HepG2 (cell line): Measurements from ENCODE around the gene BIRC5. TPM values are rescaled to one million over a fixed set of nuclear protein-coding genes. Genes with fewer than 3 reads are reported as not detected.

Experiments used
- ARHGAP35 ChIP-seq: sonication (generic); formaldehyde crosslinking; IDR thresholded peaks from 2 replicates; pipeline ENCODE4 v1.9.0; 2022; ENCODE audit warnings: mild to moderate bottlenecking, inconsistent platforms, moderate library complexity, missing genetic modification reagents, borderline replicate concordance
- ESRRA ChIP-seq: sonication (generic); formaldehyde crosslinking; IDR thresholded peaks from 2 replicates; pipeline ENCODE4 v1.5.1; 2020; ENCODE audit warnings: mild to moderate bottlenecking, low read depth, missing genetic modification reagents
- GATA4 ChIP-seq: sonication (generic); IDR thresholded peaks from 2 replicates; pipeline ENCODE4 v1.6.1; 2016; ENCODE audit warnings: antibody characterized with exemption, low read depth, borderline replicate concordance
- HDAC2 ChIP-seq: sonication (generic); formaldehyde crosslinking; IDR thresholded peaks from 2 replicates; pipeline ENCODE4 v1.4.0; 2020; ENCODE audit warnings: missing genetic modification reagents
- KDM5B ChIP-seq: sonication (generic); formaldehyde crosslinking; IDR thresholded peaks from 2 replicates; pipeline ENCODE4 v1.4.0; 2020; ENCODE audit warnings: missing genetic modification reagents, mild to moderate bottlenecking, borderline replicate concordance
- MEF2D ChIP-seq: sonication (generic); formaldehyde crosslinking; IDR thresholded peaks from 2 replicates; pipeline ENCODE4 v1.5.1; 2020; ENCODE audit warnings: mild to moderate bottlenecking, missing genetic modification reagents
- PCBP1 ChIP-seq: fragments of 200-400 bp; formaldehyde crosslinking; IDR thresholded peaks from 2 replicates; pipeline ENCODE4 v1.6.1; 2017; ENCODE audit warnings: mild to moderate bottlenecking, low read depth, low read length, borderline replicate concordance
- PRPF4 ChIP-seq: fragments of 200-400 bp; formaldehyde crosslinking; IDR thresholded peaks from 2 replicates; pipeline ENCODE4 v1.6.1; 2016; ENCODE audit warnings: low read length, low read depth; ENCODE audit not compliant: poor library complexity, severe bottlenecking
- RAD51 ChIP-seq: fragments of 450-650 bp; IDR thresholded peaks from 2 replicates; pipeline ENCODE4 v1.6.1; 2016; ENCODE audit warnings: borderline replicate concordance
- ZMYM4 ChIP-seq: sonication (generic); formaldehyde crosslinking; IDR thresholded peaks from 2 replicates; pipeline ENCODE4 v1.8.1; 2023; ENCODE audit warnings: mild to moderate bottlenecking, missing genetic modification reagents
- ZNF274 ChIP-seq: sonication (generic); formaldehyde crosslinking; IDR thresholded peaks from 2 replicates; pipeline ENCODE4 v1.5.1; 2020; ENCODE audit warnings: mild to moderate bottlenecking, missing genetic modification reagents
- ZNF883 ChIP-seq: sonication (generic); formaldehyde crosslinking; IDR thresholded peaks from 2 replicates; pipeline ENCODE4 v1.5.1; 2020; ENCODE audit warnings: mild to moderate bottlenecking, missing genetic modification reagents; ENCODE audit errors: not compliant biosample characterization
- polyA plus RNA-seq, 8 experiments: library from polyadenylated mRNA; depleted of rRNA in 3 of 8; stranded (reverse) in 7 of 8; unstranded in 1 of 8; fragments of >200 nt; fragmentation: Illumina TruSeq in 4 of 8; extraction: Trizol in 4 of 8; gene quantifications; 2 replicates each; pipeline versions ENCODE4 v1.2.1 to v1.2.3, GENCODE V29; 2011 to 2016; ENCODE audit warnings: low read depth in 4 of 8, missing spikeins in 1 of 8, mixed read lengths in 1 of 8; ENCODE audit not compliant: insufficient read depth in 1 of 8
- total RNA-seq, 5 experiments: library from RNA; depleted of rRNA; stranded (reverse); fragments of >200 nt; fragmentation: Illumina TruSeq; extraction: Trizol; gene quantifications; 2 replicates each; pipeline ENCODE4 v1.2.3, GENCODE V29; 2016; ENCODE audit warnings: low read depth in 1 of 5
- TF ChIP-seq, protein P1 (sequence below): sonication (generic); formaldehyde crosslinking; IDR thresholded peaks from 2 replicates; pipeline ENCODE4 v1.8.1; 2023; ENCODE audit warnings: mild to moderate bottlenecking, missing genetic modification reagents
- TF ChIP-seq, protein P2 (sequence below): fragments of 450-650 bp; IDR thresholded peaks from 2 replicates; pipeline ENCODE4 v1.6.1; 2016
- TF ChIP-seq, protein P3 (sequence below): sonication (generic); formaldehyde crosslinking; IDR thresholded peaks from 2 replicates; pipeline ENCODE4 v1.4.0; 2020; ENCODE audit warnings: low read depth, missing genetic modification reagents
- TF ChIP-seq, protein P4 (sequence below): sonication (generic); formaldehyde crosslinking; IDR thresholded peaks from 2 replicates; pipeline ENCODE4 v1.5.0; 2020; ENCODE audit warnings: missing genetic modification reagents
- TF ChIP-seq, protein P5 (sequence below): IDR thresholded peaks from 2 replicates; pipeline ENCODE4 v1.6.1; 2012; ENCODE audit warnings: low read length, improper control_type of control experiment

Gene BIRC5
- total and polyA plus RNA-seq, 2 of the 13 experiments (the other 11 are each of a cell fraction or from before 2014, with no cell fraction given) = 30.3 to 135 TPM

DNA sequence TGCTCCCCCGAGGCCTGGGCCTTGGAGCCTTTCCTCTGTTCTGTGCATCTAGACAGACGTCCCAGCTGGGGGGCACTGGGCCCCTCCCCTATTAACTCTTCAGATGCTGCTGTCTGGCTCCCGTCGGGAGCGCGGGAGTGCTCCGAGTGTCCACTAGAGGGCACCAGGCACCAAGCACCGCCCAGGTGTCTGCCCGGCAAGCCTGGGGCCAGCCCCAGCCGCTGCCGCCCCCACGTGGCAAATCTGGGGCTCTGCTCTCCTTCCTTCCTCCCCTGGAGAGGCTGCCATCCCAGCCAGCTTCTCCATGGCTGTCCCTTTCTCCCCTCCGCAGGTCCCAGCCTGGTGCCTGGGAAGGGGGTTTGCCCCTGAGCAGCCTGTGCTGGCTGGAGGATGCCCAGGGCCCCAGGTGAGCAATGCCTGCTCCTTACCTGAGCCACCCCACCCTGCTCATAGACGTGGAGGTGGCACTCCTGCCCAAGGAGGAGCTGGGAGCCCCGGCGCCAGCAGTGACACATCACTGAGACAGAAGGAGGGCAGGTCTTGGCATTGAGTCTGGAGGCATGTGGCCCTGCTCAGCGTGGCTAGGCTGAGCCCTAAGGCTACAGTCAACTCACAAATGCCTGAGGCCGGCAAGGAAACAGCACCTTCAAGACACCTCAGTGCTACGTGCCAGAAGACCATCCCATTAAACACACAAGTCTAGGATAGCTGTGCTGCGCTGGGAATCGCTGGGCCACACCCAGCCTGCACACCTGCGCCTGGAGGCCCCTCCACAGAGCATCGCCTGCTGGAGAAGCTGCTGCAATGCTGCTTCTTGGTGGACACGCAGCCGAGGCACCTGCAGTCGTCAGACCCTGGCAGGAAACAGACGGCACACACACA is 37.1 kb downstream of the BIRC5 start (continued):
- TF ChIP-seq, protein P1, sequence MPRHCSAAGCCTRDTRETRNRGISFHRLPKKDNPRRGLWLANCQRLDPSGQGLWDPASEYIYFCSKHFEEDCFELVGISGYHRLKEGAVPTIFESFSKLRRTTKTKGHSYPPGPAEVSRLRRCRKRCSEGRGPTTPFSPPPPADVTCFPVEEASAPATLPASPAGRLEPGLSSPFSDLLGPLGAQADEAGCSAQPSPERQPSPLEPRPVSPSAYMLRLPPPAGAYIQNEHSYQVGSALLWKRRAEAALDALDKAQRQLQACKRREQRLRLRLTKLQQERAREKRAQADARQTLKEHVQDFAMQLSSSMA (CRISPR knock-in tag) = peak; percentile 81
- TF ChIP-seq, protein P2, sequence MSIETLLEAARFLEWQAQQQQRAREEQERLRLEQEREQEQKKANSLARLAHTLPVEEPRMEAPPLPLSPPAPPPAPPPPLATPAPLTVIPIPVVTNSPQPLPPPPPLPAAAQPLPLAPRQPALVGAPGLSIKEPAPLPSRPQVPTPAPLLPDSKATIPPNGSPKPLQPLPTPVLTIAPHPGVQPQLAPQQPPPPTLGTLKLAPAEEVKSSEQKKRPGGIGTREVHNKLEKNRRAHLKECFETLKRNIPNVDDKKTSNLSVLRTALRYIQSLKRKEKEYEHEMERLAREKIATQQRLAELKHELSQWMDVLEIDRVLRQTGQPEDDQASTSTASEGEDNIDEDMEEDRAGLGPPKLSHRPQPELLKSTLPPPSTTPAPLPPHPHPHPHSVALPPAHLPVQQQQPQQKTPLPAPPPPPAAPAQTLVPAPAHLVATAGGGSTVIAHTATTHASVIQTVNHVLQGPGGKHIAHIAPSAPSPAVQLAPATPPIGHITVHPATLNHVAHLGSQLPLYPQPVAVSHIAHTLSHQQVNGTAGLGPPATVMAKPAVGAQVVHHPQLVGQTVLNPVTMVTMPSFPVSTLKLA = no peak
- 0 out of 2 replicates have a peak, but pooled peaks have one; percentile 22 for TF ChIP-seq MEF2D (CRISPR knock-in tag)
- TF ChIP-seq, protein P3, sequence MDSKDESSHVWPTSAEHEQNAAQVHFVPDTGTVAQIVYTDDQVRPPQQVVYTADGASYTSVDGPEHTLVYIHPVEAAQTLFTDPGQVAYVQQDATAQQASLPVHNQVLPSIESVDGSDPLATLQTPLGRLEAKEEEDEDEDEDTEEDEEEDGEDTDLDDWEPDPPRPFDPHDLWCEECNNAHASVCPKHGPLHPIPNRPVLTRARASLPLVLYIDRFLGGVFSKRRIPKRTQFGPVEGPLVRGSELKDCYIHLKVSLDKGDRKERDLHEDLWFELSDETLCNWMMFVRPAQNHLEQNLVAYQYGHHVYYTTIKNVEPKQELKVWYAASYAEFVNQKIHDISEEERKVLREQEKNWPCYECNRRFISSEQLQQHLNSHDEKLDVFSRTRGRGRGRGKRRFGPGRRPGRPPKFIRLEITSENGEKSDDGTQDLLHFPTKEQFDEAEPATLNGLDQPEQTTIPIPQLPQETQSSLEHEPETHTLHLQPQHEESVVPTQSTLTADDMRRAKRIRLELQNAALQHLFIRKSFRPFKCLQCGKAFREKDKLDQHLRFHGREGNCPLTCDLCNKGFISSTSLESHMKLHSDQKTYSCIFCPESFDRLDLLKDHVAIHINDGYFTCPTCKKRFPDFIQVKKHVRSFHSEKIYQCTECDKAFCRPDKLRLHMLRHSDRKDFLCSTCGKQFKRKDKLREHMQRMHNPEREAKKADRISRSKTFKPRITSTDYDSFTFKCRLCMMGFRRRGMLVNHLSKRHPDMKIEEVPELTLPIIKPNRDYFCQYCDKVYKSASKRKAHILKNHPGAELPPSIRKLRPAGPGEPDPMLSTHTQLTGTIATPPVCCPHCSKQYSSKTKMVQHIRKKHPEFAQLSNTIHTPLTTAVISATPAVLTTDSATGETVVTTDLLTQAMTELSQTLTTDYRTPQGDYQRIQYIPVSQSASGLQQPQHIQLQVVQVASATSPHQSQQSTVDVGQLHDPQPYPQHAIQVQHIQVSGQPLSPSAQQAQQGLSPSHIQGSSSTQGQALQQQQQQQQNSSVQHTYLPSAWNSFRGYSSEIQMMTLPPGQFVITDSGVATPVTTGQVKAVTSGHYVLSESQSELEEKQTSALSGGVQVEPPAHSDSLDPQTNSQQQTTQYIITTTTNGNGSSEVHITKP (CRISPR knock-in tag) = no peak
- TF ChIP-seq PRPF4 = no peak
- TF ChIP-seq ESRRA = peak; percentile 67; the same call in 1 of the 2 replicates
- peak; percentile 69; the same call in 1 of the 2 replicates for TF ChIP-seq ZMYM4 (CRISPR knock-in tag)
- TF ChIP-seq HDAC2 (CRISPR knock-in tag) = peak; percentile 73
- TF ChIP-seq, protein P4, sequence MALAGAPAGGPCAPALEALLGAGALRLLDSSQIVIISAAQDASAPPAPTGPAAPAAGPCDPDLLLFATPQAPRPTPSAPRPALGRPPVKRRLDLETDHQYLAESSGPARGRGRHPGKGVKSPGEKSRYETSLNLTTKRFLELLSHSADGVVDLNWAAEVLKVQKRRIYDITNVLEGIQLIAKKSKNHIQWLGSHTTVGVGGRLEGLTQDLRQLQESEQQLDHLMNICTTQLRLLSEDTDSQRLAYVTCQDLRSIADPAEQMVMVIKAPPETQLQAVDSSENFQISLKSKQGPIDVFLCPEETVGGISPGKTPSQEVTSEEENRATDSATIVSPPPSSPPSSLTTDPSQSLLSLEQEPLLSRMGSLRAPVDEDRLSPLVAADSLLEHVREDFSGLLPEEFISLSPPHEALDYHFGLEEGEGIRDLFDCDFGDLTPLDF (CRISPR knock-in tag) = 0 out of 2 replicates have a peak, but pooled peaks have one; percentile 23
- TF ChIP-seq KDM5B (CRISPR knock-in tag) = peak; percentile 66; the same call in 1 of the 2 replicates
- no peak for TF ChIP-seq ZNF883 (CRISPR knock-in tag)
- TF ChIP-seq ARHGAP35 (CRISPR knock-in tag) = no peak
- TF ChIP-seq PCBP1 = peak; percentile 87
- TF ChIP-seq ZNF274 (CRISPR knock-in tag) = no peak
- TF ChIP-seq, protein P5, sequence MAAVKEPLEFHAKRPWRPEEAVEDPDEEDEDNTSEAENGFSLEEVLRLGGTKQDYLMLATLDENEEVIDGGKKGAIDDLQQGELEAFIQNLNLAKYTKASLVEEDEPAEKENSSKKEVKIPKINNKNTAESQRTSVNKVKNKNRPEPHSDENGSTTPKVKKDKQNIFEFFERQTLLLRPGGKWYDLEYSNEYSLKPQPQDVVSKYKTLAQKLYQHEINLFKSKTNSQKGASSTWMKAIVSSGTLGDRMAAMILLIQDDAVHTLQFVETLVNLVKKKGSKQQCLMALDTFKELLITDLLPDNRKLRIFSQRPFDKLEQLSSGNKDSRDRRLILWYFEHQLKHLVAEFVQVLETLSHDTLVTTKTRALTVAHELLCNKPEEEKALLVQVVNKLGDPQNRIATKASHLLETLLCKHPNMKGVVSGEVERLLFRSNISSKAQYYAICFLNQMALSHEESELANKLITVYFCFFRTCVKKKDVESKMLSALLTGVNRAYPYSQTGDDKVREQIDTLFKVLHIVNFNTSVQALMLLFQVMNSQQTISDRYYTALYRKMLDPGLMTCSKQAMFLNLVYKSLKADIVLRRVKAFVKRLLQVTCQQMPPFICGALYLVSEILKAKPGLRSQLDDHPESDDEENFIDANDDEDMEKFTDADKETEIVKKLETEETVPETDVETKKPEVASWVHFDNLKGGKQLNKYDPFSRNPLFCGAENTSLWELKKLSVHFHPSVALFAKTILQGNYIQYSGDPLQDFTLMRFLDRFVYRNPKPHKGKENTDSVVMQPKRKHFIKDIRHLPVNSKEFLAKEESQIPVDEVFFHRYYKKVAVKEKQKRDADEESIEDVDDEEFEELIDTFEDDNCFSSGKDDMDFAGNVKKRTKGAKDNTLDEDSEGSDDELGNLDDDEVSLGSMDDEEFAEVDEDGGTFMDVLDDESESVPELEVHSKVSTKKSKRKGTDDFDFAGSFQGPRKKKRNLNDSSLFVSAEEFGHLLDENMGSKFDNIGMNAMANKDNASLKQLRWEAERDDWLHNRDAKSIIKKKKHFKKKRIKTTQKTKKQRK = no peak
- no peak for TF ChIP-seq GATA4
- TF ChIP-seq RAD51 = no peak
